H1 (cell line): ENCODE data around the gene HOXC5. TPM values are rescaled to one million over a fixed set of nuclear protein-coding genes. Genes with fewer than 3 reads are reported as not detected.

ENCODE experiments used
- CTCF ChIA-PET: fragments of 300-600 bp; sonication (Branson Sonifier 250); formaldehyde crosslinking; loops from one replicate; lab custom pipeline; 2021; ENCODE audit not compliant: partially characterized antibody; lab: Charles Lee
- POLR2A ChIA-PET: fragments of 300-600 bp; sonication (Branson Sonifier 250); formaldehyde crosslinking; loops from one replicate; lab custom pipeline; 2021; ENCODE audit warnings: inconsistent platforms; ENCODE audit not compliant: partially characterized antibody; lab: Charles Lee
- DNase-seq, 2 experiments: peaks; one replicate each; pipeline versions ENCODE4 v3.0.0 to v3.0.0-alpha.2; 2010 to 2022; ENCODE audit warnings: low spot score in 2 of 2, low read depth in 1 of 2, mixed read lengths in 1 of 2
- FAIRE-seq: peaks from 2 replicates; lab custom pipeline; 2011; peaks lifted over from hg19 to GRCh38; lab: Jason Lieb, UNC
- H2AFZ ChIP-seq: 2 replicates; pipeline ENCODE4 v1.8.1; 2012; ENCODE audit warnings: low read length, inconsistent platforms
- H2AK5ac ChIP-seq: 2 replicates; pipeline ENCODE4 v1.6.1; 2013; ENCODE audit warnings: low read depth, low read length
- H2BK120ac ChIP-seq: replicated peaks from 2 replicates; pipeline ENCODE3; 2013; ENCODE audit warnings: low read depth, low read length, inconsistent platforms
- H2BK12ac ChIP-seq: 2 replicates; pipeline ENCODE4 v1.6.1; 2013; ENCODE audit warnings: low read depth, low read length
- H2BK15ac ChIP-seq: 2 replicates; pipeline ENCODE4 v1.6.1; 2013; ENCODE audit warnings: low read length
- H2BK20ac ChIP-seq: 2 replicates; pipeline ENCODE4 v1.6.1; 2013; ENCODE audit warnings: low read length
- H2BK5ac ChIP-seq: 2 replicates; pipeline ENCODE4 v1.6.1; 2013; ENCODE audit warnings: low read depth, low read length
- H3K14ac ChIP-seq: 2 replicates; pipeline ENCODE4 v1.6.1; 2013; ENCODE audit warnings: inconsistent platforms; ENCODE audit not compliant: insufficient read length
- H3K18ac ChIP-seq: 2 replicates; pipeline ENCODE4 v1.6.1; 2013; ENCODE audit warnings: low read length; ENCODE audit errors: extremely low read depth
- H3K23ac ChIP-seq: 2 replicates; pipeline ENCODE4 v1.6.1; 2013; ENCODE audit warnings: inconsistent platforms; ENCODE audit not compliant: insufficient read length
- H3K23me2 ChIP-seq: 2 replicates; pipeline ENCODE4 v1.6.1; 2013; ENCODE audit warnings: low read depth, low read length
- H3K27ac ChIP-seq: 2 replicates; pipeline ENCODE4 v1.6.1; 2011; ENCODE audit warnings: low read depth, low read length, inconsistent platforms
- H3K27me3 ChIP-seq, 4 experiments: replicated peaks in 1 of 4; 1 replicate in 1 of 4; 2 replicates in 3 of 4; pipeline versions ENCODE4 v1.6.1 to v1.8.1; 2011 to 2013; ENCODE audit warnings: low read length in 3 of 4, mild to moderate bottlenecking in 3 of 4, inconsistent platforms in 2 of 4, mixed read lengths in 2 of 4, moderate library complexity in 1 of 4; ENCODE audit not compliant: control insufficient read depth in 3 of 4, insufficient read depth in 3 of 4; ENCODE audit errors: extremely low read depth in 1 of 4
- H3K36me3 ChIP-seq, 4 experiments: 2 replicates each; pipeline versions ENCODE4 v1.6.1 to v1.8.1; 2011 to 2013; ENCODE audit warnings: mild to moderate bottlenecking in 4 of 4, low read length in 3 of 4, moderate library complexity in 2 of 4, control low read depth in 1 of 4, inconsistent platforms in 1 of 4; ENCODE audit not compliant: insufficient read depth in 4 of 4, control insufficient read depth in 2 of 4
- H3K4ac ChIP-seq: replicated peaks from 2 replicates; pipeline ENCODE3; 2013; ENCODE audit warnings: low read length, low read depth, mixed read lengths, inconsistent platforms; ENCODE audit not compliant: insufficient read length
- H3K4me1 ChIP-seq, 4 experiments: replicated peaks in 1 of 4; 1 replicate in 1 of 4; 2 replicates in 3 of 4; pipeline versions ENCODE4 v1.6.1 to v1.8.1; 2011 to 2013; ENCODE audit warnings: low read length in 3 of 4, inconsistent platforms in 2 of 4, mixed read lengths in 1 of 4; ENCODE audit not compliant: insufficient read depth in 4 of 4, control insufficient read depth in 3 of 4
- H3K4me2 ChIP-seq, 2 experiments: 2 replicates each; pipeline versions ENCODE4 v1.6.1 to v1.8.1; 2011 to 2013; ENCODE audit warnings: low read depth in 2 of 2, low read length in 2 of 2, control low read depth in 1 of 2, inconsistent platforms in 1 of 2, mild to moderate bottlenecking in 1 of 2; ENCODE audit not compliant: insufficient read depth in 1 of 2
- H3K4me3 ChIP-seq, 4 experiments: fragments of 200-600, 300-600 bp in 1 of 4; sonication (generic), shearing (Covaris generic), sonication (Bioruptor Twin) in 1 of 4; 2 replicates each; pipeline versions ENCODE4 v1.5.1 to v1.8.1; 2011 to 2016; ENCODE audit warnings: low read length in 4 of 4, low read depth in 3 of 4, control low read depth in 2 of 4, inconsistent platforms in 2 of 4, mild to moderate bottlenecking in 2 of 4, mixed read lengths in 1 of 4, moderate library complexity in 1 of 4; ENCODE audit not compliant: insufficient read depth in 2 of 4; ENCODE audit errors: extremely low read depth in 1 of 4
- H3K56ac ChIP-seq: replicated peaks from 2 replicates; pipeline ENCODE3; 2013; ENCODE audit warnings: low read depth, mild to moderate bottlenecking, mixed read lengths, low read length, inconsistent platforms; ENCODE audit not compliant: insufficient read length
- H3K79me1 ChIP-seq: 2 replicates; pipeline ENCODE4 v1.6.1; 2013; ENCODE audit warnings: low read depth, low read length, control low read depth
- H3K79me2 ChIP-seq, 2 experiments: 2 replicates each; pipeline versions ENCODE4 v1.6.1 to v1.8.1; 2012 to 2013; ENCODE audit warnings: low read length in 2 of 2, mild to moderate bottlenecking in 2 of 2, inconsistent platforms in 1 of 2; ENCODE audit not compliant: insufficient read depth in 2 of 2, control insufficient read depth in 1 of 2
- H3K9ac ChIP-seq, 4 experiments: replicated peaks in 1 of 4; 1 replicate in 1 of 4; 2 replicates in 3 of 4; pipeline versions ENCODE4 v1.6.1 to v1.8.1; 2011 to 2013; ENCODE audit warnings: low read depth in 3 of 4, low read length in 3 of 4, control low read depth in 2 of 4, mild to moderate bottlenecking in 2 of 4, moderate library complexity in 2 of 4, inconsistent platforms in 1 of 4; ENCODE audit errors: extremely low read depth in 1 of 4
- H3K9me3 ChIP-seq, 2 experiments: 2 replicates each; pipeline versions ENCODE4 v1.6.1 to v1.8.1; 2012 to 2013; ENCODE audit warnings: mild to moderate bottlenecking in 2 of 2, moderate library complexity in 2 of 2, control low read depth in 1 of 2, inconsistent platforms in 1 of 2, low read depth in 1 of 2, low read length in 1 of 2, mixed read lengths in 1 of 2; ENCODE audit not compliant: insufficient read depth in 2 of 2
- H4K20me1 ChIP-seq, 2 experiments: replicated peaks in 1 of 2; 2 replicates each; pipeline versions ENCODE3 to v1.8.1; 2011 to 2013; ENCODE audit warnings: inconsistent platforms in 2 of 2, low read length in 2 of 2, mild to moderate bottlenecking in 1 of 2; ENCODE audit not compliant: insufficient read depth in 2 of 2, control insufficient read depth in 1 of 2
- H4K5ac ChIP-seq: 2 replicates; pipeline ENCODE4 v1.6.1; 2013; ENCODE audit warnings: low read length, low read depth, mixed read lengths, inconsistent platforms; ENCODE audit not compliant: insufficient read length
- H4K8ac ChIP-seq: 2 replicates; pipeline ENCODE4 v1.8.0; 2013; ENCODE audit warnings: mild to moderate bottlenecking, moderate library complexity, low read length, inconsistent platforms; ENCODE audit not compliant: insufficient read depth; ENCODE audit errors: extremely low read depth
- H4K91ac ChIP-seq: replicated peaks from 2 replicates; pipeline ENCODE3; 2013; ENCODE audit warnings: low read length, mixed read lengths, inconsistent platforms; ENCODE audit not compliant: insufficient read length
- CTCF ChIP-seq, 3 experiments: IDR thresholded peaks; 1 replicate in 2 of 3; 2 replicates in 1 of 3; pipeline versions ENCODE4 v1.5.1 to v1.6.1; 2011; ENCODE audit warnings: low read length in 3 of 3, mild to moderate bottlenecking in 3 of 3, inconsistent platforms in 2 of 3, low read depth in 1 of 3, moderate library complexity in 1 of 3; ENCODE audit not compliant: insufficient read depth in 1 of 3; ENCODE audit errors: control extremely low read depth in 1 of 3
- GABPA ChIP-seq: IDR thresholded peaks from 2 replicates; pipeline ENCODE4 v1.6.1; 2011; ENCODE audit warnings: mild to moderate bottlenecking, low read length, moderate library complexity, borderline replicate concordance; ENCODE audit not compliant: insufficient read depth
- NANOG ChIP-seq: IDR thresholded peaks from 2 replicates; pipeline ENCODE4 v1.6.1; 2011; ENCODE audit warnings: low read length, low read depth, mild to moderate bottlenecking, inconsistent platforms; ENCODE audit not compliant: insufficient read depth, poor library complexity, severe bottlenecking
- RAD21 ChIP-seq, 2 experiments: IDR thresholded peaks in 1 of 2; conservative IDR thresholded peaks in 1 of 2; 2 replicates each; pipeline ENCODE4 v1.6.1; 2011; ENCODE audit warnings: low read depth in 2 of 2, low read length in 2 of 2, improper control_type of control experiment in 1 of 2, inconsistent platforms in 1 of 2, mild to moderate bottlenecking in 1 of 2, moderate library complexity in 1 of 2
- SAP30 ChIP-seq: fragments of 300-600 bp; sonication (generic); IDR thresholded peaks from 2 replicates; pipeline ENCODE4 v1.7.1; 2012; ENCODE audit warnings: low read length, moderate library complexity, mild to moderate bottlenecking, inconsistent platforms; ENCODE audit not compliant: insufficient read depth, insufficient replicate concordance
- TBP ChIP-seq: IDR thresholded peaks from 2 replicates; pipeline ENCODE4 v1.6.1; 2011; ENCODE audit warnings: low read depth, low read length, improper control_type of control experiment
- TCF12 ChIP-seq: IDR thresholded peaks from 2 replicates; pipeline ENCODE4 v1.6.1; 2011; ENCODE audit warnings: low read depth, mild to moderate bottlenecking, low read length
- WGBS, 2 experiments: shearing (Covaris generic) in 1 of 2; methylation state at CpG; one replicate each; pipeline versions ENCODE4 v1.1.6 to v1.1.7; 2013 to 2015; ENCODE audit warnings: low lambda C conversion rate in 2 of 2, mixed read lengths in 2 of 2, inconsistent platforms in 1 of 2, low coverage in 1 of 2, missing lambda C conversion rate in 1 of 2; ENCODE audit not compliant: insufficient replicate concordance in 2 of 2, insufficient coverage in 1 of 2, insufficient read length in 1 of 2; ENCODE audit errors: extremely low coverage in 1 of 2, missing lambda C conversion rate in 1 of 2; 5-methylcytosine and 5-hydroxymethylcytosine counted together
- polyA plus RNA-seq, 7 experiments: library from polyadenylated mRNA; depleted of rRNA in 3 of 7; stranded (reverse) in 5 of 7; unstranded in 2 of 7; fragments of >200 nt in 5 of 7; fragments of 200-250 nt in 2 of 7; gene quantifications; 1 replicate in 5 of 7; 2 replicates in 1 of 7; 4 replicates in 1 of 7; pipeline versions ENCODE4 v1.2.1 to v1.2.3, GENCODE V29; 2011 to 2013; ENCODE audit warnings: missing spikeins in 2 of 7, mixed read lengths in 2 of 7
- total RNA-seq: library from RNA; stranded (reverse); fragmentation: NEBNext Ultra II Directional; extraction: Animal tissue kit (Norgen Biotek cat#: 25700); gene quantifications from 2 replicates; pipeline ENCODE4 v1.2.1, GENCODE V29; 2021

Gene HOXC5
- total and polyA plus RNA-seq, 2 of the 8 experiments (the other 6 are each of a cell fraction or from before 2014, with no cell fraction given): not detected

GRCh38 chr12:54005853-54006558 lies 26.8 kb upstream of the HOXC5 start:
- POLR2A ChIA-PET: interaction anchor here (0.6 to 1.0 kb wide), 5 partner anchors 9 to 1821 kb away, joined by 3 read pairs; no protein-coding TSS in a partner anchor
- H4K8ac ChIP-seq: 0 out of 2 replicates have a peak overlapping the region, but pooled peaks have one; percentile 23
- TF ChIP-seq SAP30 (no peak), TBP (0 out of 2 replicates have a peak, but pooled peaks have one; percentile 10), TCF12 (0 out of 2 replicates have a peak, but pooled peaks have one; percentile 13), GABPA (peak; percentile 56; the same call in 1 of the 2 replicates), NANOG (no peak), RAD21 (IDR thresholded peaks at IDR 0.05 in 1 of 2, conservative IDR thresholded peaks at IDR 0.05 in 1 of 2; ENCODE audit: low read depth in 2 of 2, low read length in 2 of 2) (peak; percentile 98), CTCF (IDR thresholded peaks at IDR 0.05; ENCODE audit: control extremely low read depth in 1 of 3, insufficient read depth in 1 of 3, low read depth in 1 of 3, low read length in 3 of 3) (peak; percentile 88 to 97 (median 89))

More at GRCh38 chr12:54005853-54006558, 26.8 kb upstream of the HOXC5 start:
- H3K9me3 ChIP-seq: no peaks in the 10 kb centered on the region
- H4K91ac ChIP-seq: no peak overlapping the region
- no peaks in the 10 kb centered on the region for H3K79me2 ChIP-seq
- no peak overlapping the region for H2BK5ac ChIP-seq
- no peak overlapping the region for H2BK15ac ChIP-seq
- WGBS, 2 experiments: 13% methylated on average over 39 of the region's 39 CpGs; no CpG with 5 or more reads in 1 of the 2 experiments
- no peaks in the 10 kb centered on the region for H3K79me1 ChIP-seq
- H4K20me1 ChIP-seq: peaks cover 0 to 35% of the 10 kb centered on the region in 2 experiments
- H3K56ac ChIP-seq: no peak overlapping the region
- H2AK5ac ChIP-seq: no peak overlapping the region
- H3K4me3 ChIP-seq: no peak overlapping the region
- H3K4ac ChIP-seq: no peak overlapping the region
- peak; percentile 57 for FAIRE-seq
- H3K18ac ChIP-seq: no peak overlapping the region
- H3K27ac ChIP-seq: no peak overlapping the region
- H3K27me3 ChIP-seq: peaks cover 97 to 100% (median 100%) of the 10 kb centered on the region in 4 experiments
- H3K4me2 ChIP-seq: no peak overlapping the region
- H3K14ac ChIP-seq: no peak overlapping the region
- H3K9ac ChIP-seq: no peak overlapping the region
- H2BK20ac ChIP-seq: no peak overlapping the region
- H2AFZ ChIP-seq: no peak overlapping the region
- H4K5ac ChIP-seq: no peak overlapping the region
- peak; percentile 50 to 98 for DNase-seq
- CTCF ChIA-PET: interaction anchor here (0.6 to 11.3 kb wide), 28 partner anchors 10 to 373 kb away, joined by 3 to 172 read pairs (median 4); partner anchors contain the start of genes HOXC10, HOXC4, HOXC5 and HOXC6
- H3K4me1 ChIP-seq: peaks cover 0 to 4% (median 0%) of the 10 kb centered on the region in 4 experiments; a peak in 2 of 7 replicates
- H2BK120ac ChIP-seq: no peak overlapping the region
- no peak overlapping the region for H3K23ac ChIP-seq
- peaks cover 0 to 2% (median 0%) of the 10 kb centered on the region in 4 experiments; a peak in 1 of 8 replicates for H3K36me3 ChIP-seq
- no peaks in the 10 kb centered on the region for H3K23me2 ChIP-seq
- no peak overlapping the region for H2BK12ac ChIP-seq
